IgD-negative memory B cell (primary cell): ENCODE data around the gene RAMP2. TPM values are rescaled to one million over a fixed set of nuclear protein-coding genes. Genes with fewer than 3 reads are reported as not detected.
"Not testable (repeated sequence)": the region's sequence is repeated elsewhere in the genome, so short reads cannot be mapped to it uniquely, and the experiment has no call there.

Source experiments
- H3K27ac Mint-ChIP-seq, 3 donors: one replicate each; pipeline ENCODE4 v1.8.0; 2020 to 2022; ENCODE audit warnings: mild to moderate bottlenecking in 3 of 3, mixed read lengths in 3 of 3, moderate library complexity in 1 of 3
- H3K27me3 Mint-ChIP-seq: one replicate; pipeline ENCODE4 v1.8.0; 2021; ENCODE audit warnings: mixed read lengths
- H3K36me3 Mint-ChIP-seq: one replicate; pipeline ENCODE4 v1.8.0; 2020; ENCODE audit warnings: mild to moderate bottlenecking, mixed read lengths
- H3K4me1 Mint-ChIP-seq, 3 donors: one replicate each; pipeline ENCODE4 v1.8.0; 2020 to 2022; ENCODE audit warnings: mixed read lengths in 3 of 3, mild to moderate bottlenecking in 1 of 3
- H3K4me3 Mint-ChIP-seq, 4 donors: one replicate each; pipeline ENCODE4 v1.8.0; 2020 to 2022; ENCODE audit warnings: mild to moderate bottlenecking in 4 of 4, mixed read lengths in 4 of 4, moderate library complexity in 3 of 4
- H3K9me3 Mint-ChIP-seq, 3 donors: one replicate each; pipeline ENCODE4 v1.8.0; 2020 to 2021; ENCODE audit warnings: mixed read lengths in 3 of 3, mild to moderate bottlenecking in 1 of 3
- polyA plus RNA-seq: library from polyadenylated mRNA; unstranded; fragments of 300-500 nt; fragmentation: Illumina TruSeq; gene quantifications from one replicate; pipeline ENCODE4 v1.2.3, GENCODE V29; 2021

RAMP2 gene, protein sequence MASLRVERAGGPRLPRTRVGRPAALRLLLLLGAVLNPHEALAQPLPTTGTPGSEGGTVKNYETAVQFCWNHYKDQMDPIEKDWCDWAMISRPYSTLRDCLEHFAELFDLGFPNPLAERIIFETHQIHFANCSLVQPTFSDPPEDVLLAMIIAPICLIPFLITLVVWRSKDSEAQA
- not detected for polyA plus RNA-seq

DNA sequence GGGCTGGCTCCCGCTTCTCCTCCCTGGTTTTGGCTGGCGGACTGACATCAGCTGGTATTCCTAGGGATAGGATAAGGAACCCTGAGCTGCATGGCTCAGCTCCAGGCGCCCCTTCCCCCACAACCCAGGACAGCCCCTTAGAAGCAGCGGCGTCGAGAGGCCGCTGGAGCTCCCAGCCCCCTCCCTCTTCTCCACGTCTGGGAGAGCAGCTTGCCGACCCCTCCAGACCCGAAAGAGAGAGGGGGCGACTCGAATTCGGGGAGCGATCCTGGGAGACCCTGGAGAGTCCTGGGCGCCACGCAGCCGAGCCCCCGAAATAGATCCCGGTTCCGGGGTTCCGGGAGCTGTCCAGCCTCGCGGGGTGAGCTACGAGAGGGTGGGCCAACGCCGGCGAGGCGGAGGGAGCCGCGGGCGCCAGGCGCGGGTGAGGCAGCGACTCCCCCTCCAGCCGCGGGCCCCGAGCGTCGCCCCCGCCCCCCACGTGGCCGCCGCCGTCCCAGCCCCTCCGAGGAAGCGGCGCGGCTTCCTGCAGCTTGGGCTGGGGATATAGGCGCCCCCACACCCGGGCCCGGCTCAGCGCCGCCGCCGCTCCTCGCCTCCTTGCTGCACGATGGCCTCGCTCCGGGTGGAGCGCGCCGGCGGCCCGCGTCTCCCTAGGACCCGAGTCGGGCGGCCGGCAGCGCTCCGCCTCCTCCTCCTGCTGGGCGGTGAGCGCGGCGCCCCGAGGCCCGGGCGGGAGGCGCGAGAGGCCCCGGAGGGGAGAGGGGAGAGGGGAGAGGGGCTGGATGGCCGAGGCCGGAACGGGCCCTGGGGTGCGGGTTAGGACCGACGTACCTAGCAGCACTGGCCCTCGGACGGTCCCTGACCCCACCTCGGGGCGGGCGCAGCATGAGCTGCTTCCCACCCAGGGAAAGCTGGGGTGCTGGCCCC, at the start of gene RAMP2:
Gene RAMP2 (plus strand): TSS at position 576 of the 930 bp plus-strand sequence. CDS start 35 bp downstream, at position 611.
- H3K9me3 Mint-ChIP-seq, result no peaks in the 10 kb centered on the region
- peaks cover 1% of the 10 kb centered on the region for H3K36me3 Mint-ChIP-seq
- H3K27ac Mint-ChIP-seq, result peak within 1 kb of the TSS in 1 of 3 donors; percentile 71
- H3K4me3 Mint-ChIP-seq, result peak within 1 kb of the TSS; percentile 52 to 83 (median 75)
- H3K4me1 Mint-ChIP-seq, result peaks cover 8 to 10% (median 10%) of the 10 kb centered on the region in 3 donors
- peaks cover 41% of the 10 kb centered on the region for H3K27me3 Mint-ChIP-seq

DNA sequence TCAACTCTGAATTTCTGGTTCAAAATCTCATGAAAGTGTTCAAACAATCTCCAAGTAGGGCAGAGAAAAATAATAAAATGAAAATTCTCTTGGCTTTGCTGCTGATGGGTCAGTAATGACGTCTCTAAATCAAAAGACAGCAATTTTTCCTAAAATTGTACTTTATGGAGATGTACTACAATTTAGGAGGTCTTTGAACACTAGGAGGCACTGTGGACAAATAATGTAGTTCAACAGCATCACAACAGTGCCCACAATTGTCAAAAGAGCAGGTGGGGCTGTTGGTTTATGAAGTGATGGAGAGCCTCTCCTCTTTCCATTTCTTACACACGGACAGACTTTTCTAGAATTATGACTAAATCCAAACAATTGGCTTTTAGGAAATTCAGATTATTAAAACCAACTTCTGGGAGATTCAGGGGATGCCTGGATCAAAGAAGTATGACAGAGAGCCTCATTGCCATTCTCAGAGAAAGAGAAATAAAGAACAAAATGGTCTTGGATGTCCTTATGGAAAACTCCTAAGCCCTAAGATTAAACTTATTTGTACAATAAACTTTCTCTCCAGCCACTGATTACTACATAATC, 39.9 kb upstream of the RAMP2 start:
- Mint-ChIP-seq H3K9me3 (no peaks in the 10 kb centered on the region), H3K36me3 (peaks cover 6% of the 10 kb centered on the region), H3K27me3 (no peaks in the 10 kb centered on the region), H3K27ac (no peak overlapping the region), H3K4me1 (peaks cover 0 to 1% (median 0%) of the 10 kb centered on the region in 3 donors), H3K4me3 (no peak overlapping the region)

- Mint-ChIP-seq H3K27ac (peak overlapping the region in 1 of 3 donors; percentile 41), H3K36me3 (peaks cover 3% of the 10 kb centered on the region)
These were observed 37.4 kb upstream of the RAMP2 start for GRCh38 chr17:42723636-42724035.

DNA sequence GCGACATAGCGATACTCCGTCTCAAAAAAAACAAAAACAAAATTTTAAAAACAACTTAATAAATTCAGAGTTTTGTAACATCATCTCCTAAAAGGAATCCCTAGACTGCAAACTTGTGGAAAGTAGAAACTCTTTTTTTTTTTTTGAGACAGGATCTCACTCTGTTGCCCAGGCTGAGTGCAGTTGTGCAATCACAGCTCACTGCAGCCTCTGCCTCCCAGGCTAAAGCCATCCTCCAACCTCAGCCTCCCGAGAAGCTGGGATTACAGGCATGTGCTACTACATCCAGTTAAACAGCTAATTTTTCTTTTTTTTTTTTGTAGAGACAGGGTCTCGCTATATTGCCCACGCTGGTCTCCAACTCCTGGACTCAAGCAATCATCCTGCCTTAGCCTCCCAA, 35.9 kb upstream of the RAMP2 start:
- peaks cover 0 to 1% (median 0%) of the 10 kb centered on the region in 3 donors for H3K4me1 Mint-ChIP-seq
- H3K4me3 Mint-ChIP-seq, result no peak overlapping the region
- no peaks in the 10 kb centered on the region for H3K27me3 Mint-ChIP-seq
- no peak overlapping the region for H3K27ac Mint-ChIP-seq
- no peaks in the 10 kb centered on the region for H3K9me3 Mint-ChIP-seq
- H3K36me3 Mint-ChIP-seq, result peaks cover 3% of the 10 kb centered on the region

More at GRCh38 chr17:42723636-42724035, 37.4 kb upstream of the RAMP2 start:
- Mint-ChIP-seq H3K9me3 (no peaks in the 10 kb centered on the region), H3K4me1 (peaks cover 0 to 1% (median 0%) of the 10 kb centered on the region in 3 donors), H3K27me3 (no peaks in the 10 kb centered on the region), H3K4me3 (no peak overlapping the region)

DNA sequence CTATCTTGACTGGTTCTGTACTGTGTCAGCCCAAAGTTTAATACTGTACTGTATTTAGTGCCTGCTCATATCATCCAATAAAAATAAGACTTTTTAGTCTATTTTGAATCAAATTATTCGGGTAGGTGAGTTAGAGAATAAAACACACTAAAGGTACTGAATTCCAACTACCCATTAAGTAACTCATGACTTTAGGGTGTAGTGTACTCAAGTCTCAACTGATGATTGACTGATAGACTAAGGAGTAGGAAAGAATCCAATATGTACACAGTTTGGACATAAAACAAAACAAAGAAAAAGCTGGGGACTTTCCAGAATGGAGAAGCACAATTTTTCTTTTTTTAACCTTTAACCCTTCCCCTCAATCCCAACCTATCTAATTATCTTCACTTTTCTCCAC, 20.3 kb upstream of the RAMP2 start:
- H3K9me3 Mint-ChIP-seq, result no peaks in the 10 kb centered on the region
- no peaks in the 10 kb centered on the region for H3K36me3 Mint-ChIP-seq
- peaks cover 21 to 27% (median 23%) of the 10 kb centered on the region in 3 donors for H3K4me1 Mint-ChIP-seq
- H3K27me3 Mint-ChIP-seq, result no peaks in the 10 kb centered on the region
- H3K4me3 Mint-ChIP-seq, result no peak overlapping the region
- H3K27ac Mint-ChIP-seq, result no peak overlapping the region

- H3K27me3 Mint-ChIP-seq, H3K9me3 Mint-ChIP-seq, H3K36me3 Mint-ChIP-seq: not testable (repeated sequence)
- H3K27ac Mint-ChIP-seq, result peak overlapping the region in 1 of 3 donors; percentile 23
- H3K4me3 Mint-ChIP-seq, result peak overlapping the region in 3 of 4 donors; percentile 47 to 98 (median 59)
- peaks cover 15 to 25% (median 17%) of the 10 kb centered on the region in 3 donors for H3K4me1 Mint-ChIP-seq
These were observed 18.1 kb upstream of the RAMP2 start for GRCh38 chr17:42742916-42743315.

GRCh38 chr17:42743595-42744282, 17.3 kb upstream of the RAMP2 start:
- Mint-ChIP-seq H3K36me3 (no peaks in the 10 kb centered on the region), H3K4me3 (peak overlapping the region; percentile 93 to 98 (median 96)), H3K4me1 (peaks cover 15 to 25% (median 17%) of the 10 kb centered on the region in 3 donors), H3K9me3 (no peaks in the 10 kb centered on the region), H3K27ac (peak overlapping the region; percentile 82 to 93 (median 91)), H3K27me3 (no peaks in the 10 kb centered on the region)

DNA sequence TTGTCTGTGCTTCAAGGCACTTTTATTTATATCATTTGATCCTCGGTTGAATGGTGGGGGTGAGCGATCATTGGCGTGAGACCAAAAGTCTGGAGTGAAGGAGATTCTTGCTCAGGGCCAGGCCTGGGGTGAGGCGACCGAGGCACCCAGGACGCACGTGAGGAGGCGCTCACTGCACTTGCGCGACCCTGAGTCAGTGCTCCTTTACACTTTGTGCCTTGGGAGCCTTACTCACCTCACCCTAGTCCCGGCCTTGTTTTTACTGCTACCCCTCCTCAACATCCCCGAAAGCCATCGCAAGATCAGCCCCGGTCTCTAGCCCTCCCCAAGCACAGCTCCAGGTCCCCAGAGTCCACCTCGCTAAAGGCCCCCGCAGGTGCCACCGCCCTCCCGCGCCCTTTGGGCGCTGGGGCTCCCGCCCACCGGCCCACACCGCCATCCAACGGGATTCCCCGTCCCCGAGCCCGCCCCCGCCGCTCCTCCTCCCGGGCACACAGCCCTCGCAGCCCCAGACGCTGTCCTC, 16.7 kb upstream of the RAMP2 start:
- Mint-ChIP-seq H3K36me3 (peaks cover 1% of the 10 kb centered on the region), H3K9me3 (no peaks in the 10 kb centered on the region), H3K27me3 (peaks cover 4% of the 10 kb centered on the region), H3K4me3 (peak overlapping the region; percentile 93 to 98 (median 96)), H3K4me1 (peaks cover 15 to 25% (median 15%) of the 10 kb centered on the region in 3 donors), H3K27ac (peak overlapping the region; percentile 82 to 93 (median 91))

- H3K27me3 Mint-ChIP-seq, result peaks cover 5% of the 10 kb centered on the region
- no peaks in the 10 kb centered on the region for H3K9me3 Mint-ChIP-seq
- peaks cover 15 to 25% (median 15%) of the 10 kb centered on the region in 3 donors for H3K4me1 Mint-ChIP-seq
- H3K27ac Mint-ChIP-seq, result peak within 1 kb of the TSS; percentile 82 to 93 (median 91)
- H3K36me3 Mint-ChIP-seq, result peaks cover 1% of the 10 kb centered on the region
- H3K4me3 Mint-ChIP-seq, result peak within 1 kb of the TSS; percentile 93 to 98 (median 96)
These were observed 16.0 kb upstream of the RAMP2 start, which contains the start of gene EZH1 for GRCh38 chr17:42744806-42745617. Gene EZH1, minus strand, starts transcription at chr17:42745040. Its CDS starts 16,099 bp downstream, at chr17:42728941.

DNA sequence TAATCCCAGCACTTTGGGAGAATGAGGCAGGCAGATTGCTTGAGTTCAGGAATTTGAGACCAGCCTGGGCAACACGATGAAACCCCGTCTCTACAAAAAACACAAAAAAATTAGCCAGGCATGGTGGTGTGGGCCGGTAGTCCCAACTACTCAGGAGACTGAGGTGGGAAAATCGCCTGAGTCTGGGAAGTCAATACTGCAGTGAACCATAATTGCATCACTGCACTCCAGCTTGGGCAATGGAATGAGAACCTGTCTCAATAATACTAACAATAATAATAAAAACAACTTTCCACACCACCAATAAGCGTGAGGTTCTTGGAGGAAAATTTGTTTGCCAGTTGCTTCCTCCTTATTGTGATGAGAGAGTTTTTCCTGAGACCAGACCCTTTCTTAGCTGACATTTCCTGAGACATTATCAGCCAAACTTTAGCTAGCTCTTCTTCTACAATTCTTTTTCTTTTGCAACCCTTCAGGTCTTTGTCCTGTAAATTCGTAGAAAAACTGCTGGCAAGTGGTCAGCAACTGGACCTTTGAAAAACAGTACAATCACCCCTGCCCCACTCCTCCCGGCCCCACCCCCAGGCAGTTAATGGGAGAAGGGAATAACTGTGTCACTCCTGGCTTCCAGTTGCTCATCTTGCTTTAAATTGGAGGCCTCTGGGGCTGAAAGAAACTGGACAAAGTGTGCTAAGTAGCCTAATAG, 12.7 kb upstream of the RAMP2 start:
- Mint-ChIP-seq H3K9me3 (no peaks in the 10 kb centered on the region), H3K27me3 (peaks cover 10% of the 10 kb centered on the region), H3K36me3 (peaks cover 1% of the 10 kb centered on the region), H3K4me3 (peak overlapping the region in 1 of 4 donors; percentile 71), H3K4me1 (peaks cover 12 to 15% (median 14%) of the 10 kb centered on the region in 3 donors), H3K27ac (peak overlapping the region in 2 of 3 donors; percentile 20 to 49)

GRCh38 chr17:42748908-42749798, 11.9 kb upstream of the RAMP2 start:
- Mint-ChIP-seq H3K27ac (peak overlapping the region in 1 of 3 donors; percentile 20), H3K4me1 (peaks cover 6 to 9% (median 8%) of the 10 kb centered on the region in 3 donors), H3K4me3 (no peak overlapping the region), H3K27me3 (peaks cover 10% of the 10 kb centered on the region), H3K36me3 (peaks cover 1% of the 10 kb centered on the region), H3K9me3 (no peaks in the 10 kb centered on the region)

DNA sequence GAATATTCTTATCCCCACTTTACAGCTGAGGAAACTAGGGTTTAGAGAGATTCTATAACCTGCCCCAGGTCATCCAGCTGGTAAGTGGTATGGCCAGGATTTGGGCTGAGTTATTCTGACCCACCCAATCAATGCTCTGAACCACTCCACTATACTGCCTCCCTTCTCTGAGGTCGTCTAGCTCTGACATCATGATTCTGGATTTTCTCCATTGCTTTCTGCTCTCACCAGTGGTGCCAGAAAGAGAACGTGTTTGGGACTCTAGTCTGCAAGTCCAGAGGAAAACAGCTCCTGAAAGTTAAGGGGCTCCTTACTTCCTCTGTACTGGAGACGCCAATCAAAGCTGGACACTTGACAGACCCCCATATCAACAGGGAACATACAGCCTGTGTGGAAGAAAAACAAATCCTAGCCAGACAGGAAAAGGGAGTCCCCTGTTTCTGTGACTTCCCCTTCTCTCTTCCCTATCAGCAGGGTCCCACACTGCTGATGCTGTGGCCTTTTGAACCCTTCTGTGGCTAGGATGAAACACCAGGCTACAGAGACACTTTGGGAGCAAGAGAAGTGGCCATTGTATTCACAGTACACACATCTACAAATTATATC, 10.2 kb upstream of the RAMP2 start:
- no peak overlapping the region for H3K4me3 Mint-ChIP-seq

More for the DNA sequence above, 10.2 kb upstream of the RAMP2 start:
- no peaks in the 10 kb centered on the region for H3K4me1 Mint-ChIP-seq
- no peak overlapping the region for H3K27ac Mint-ChIP-seq
- H3K36me3 Mint-ChIP-seq, result peaks cover 1% of the 10 kb centered on the region
- peaks cover 16% of the 10 kb centered on the region for H3K27me3 Mint-ChIP-seq
- no peaks in the 10 kb centered on the region for H3K9me3 Mint-ChIP-seq
